Right atrium auricular region (tissue), 2 donors: ENCODE results near the gene TXNRD1. TPM values are rescaled to one million over a fixed set of nuclear protein-coding genes. Genes with fewer than 3 reads are reported as not detected.
A peak's percentile ranks its signal among the peaks of the same experiment; 100 is the strongest.

Experiments used
- DNase-seq: peaks from one replicate; pipeline ENCODE4 v3.0.0-alpha.2; 2019; ENCODE audit warnings: low spot score
- H3K27ac ChIP-seq, 2 donors: fragments of 200-600 bp; sonication (generic); 1 replicate in 1 of 2; 2 replicates in 1 of 2; pipeline ENCODE4 v1.5.1; 2016 to 2019
- H3K27me3 ChIP-seq, 2 donors: fragments of 200-600 bp; sonication (generic); one replicate each; pipeline versions ENCODE4 v1.5.1 to v1.6.0; 2017 to 2019
- H3K36me3 ChIP-seq: fragments of 200-600 bp; sonication (generic); one replicate; pipeline ENCODE4 v1.5.1; 2016
- H3K4me1 ChIP-seq, 2 donors: fragments of 200-600 bp; sonication (generic); one replicate each; pipeline versions ENCODE4 v1.5.1 to v1.6.0; 2017 to 2019
- H3K4me3 ChIP-seq, 2 donors: fragments of 200-600 bp; sonication (generic); 1 replicate in 1 of 2; 2 replicates in 1 of 2; pipeline ENCODE4 v1.5.1; 2017 to 2019; ENCODE audit warnings: mild to moderate bottlenecking in 1 of 2, moderate library complexity in 1 of 2
- H3K9me3 ChIP-seq, 2 donors: fragments of 200-600 bp; sonication (generic); one replicate each; pipeline ENCODE4 v1.5.1; 2019
- total RNA-seq, 2 donors: library from RNA; depleted of rRNA; stranded (reverse); fragments of >200 nt; gene quantifications; one replicate each; pipeline ENCODE4 v1.1.0, GENCODE V29; 2016
- TF ChIP-seq, protein P1 (sequence below), 2 donors: fragments of 200-600 bp; sonication (generic); IDR thresholded peaks; one replicate each; pipeline ENCODE4 v1.5.1; 2019; ENCODE audit warnings: antibody characterized with exemption in 2 of 2

Gene TXNRD1
- total RNA-seq, 2 donors from 2014 or later, result 191 to 286 TPM

DNA sequence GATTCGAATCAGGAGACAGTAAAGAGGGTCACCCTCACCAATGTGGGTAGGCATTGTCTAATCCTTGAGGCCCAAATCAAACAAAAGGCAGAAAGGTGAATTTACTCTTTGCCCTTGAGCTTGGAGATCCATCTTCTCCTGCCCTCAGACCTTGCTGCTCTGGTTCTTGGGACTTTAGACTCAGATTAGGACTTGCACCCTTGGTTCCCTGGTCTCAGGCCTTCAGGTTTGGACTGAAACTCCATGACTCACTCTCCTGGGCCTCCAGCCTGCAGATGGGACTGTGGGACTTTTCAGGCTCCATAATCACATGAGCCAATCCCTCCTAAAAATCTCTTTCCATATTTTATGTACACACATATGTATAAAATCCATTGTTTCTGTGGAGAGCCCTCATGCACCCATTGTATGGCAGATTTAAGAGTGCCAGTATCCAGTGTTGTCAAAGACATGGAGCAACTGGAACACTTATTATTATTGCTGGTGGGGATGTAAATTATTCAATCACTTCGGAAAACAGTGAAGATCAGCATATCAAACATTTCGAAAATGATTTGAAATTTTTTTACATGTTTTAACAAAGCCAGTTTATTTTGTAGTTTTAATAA is 136.6 kb downstream of the TXNRD1 start:
- H3K4me3 ChIP-seq, result no peak overlapping the region
- no peaks in the 10 kb centered on the region for H3K9me3 ChIP-seq
- TF ChIP-seq, protein P1, sequence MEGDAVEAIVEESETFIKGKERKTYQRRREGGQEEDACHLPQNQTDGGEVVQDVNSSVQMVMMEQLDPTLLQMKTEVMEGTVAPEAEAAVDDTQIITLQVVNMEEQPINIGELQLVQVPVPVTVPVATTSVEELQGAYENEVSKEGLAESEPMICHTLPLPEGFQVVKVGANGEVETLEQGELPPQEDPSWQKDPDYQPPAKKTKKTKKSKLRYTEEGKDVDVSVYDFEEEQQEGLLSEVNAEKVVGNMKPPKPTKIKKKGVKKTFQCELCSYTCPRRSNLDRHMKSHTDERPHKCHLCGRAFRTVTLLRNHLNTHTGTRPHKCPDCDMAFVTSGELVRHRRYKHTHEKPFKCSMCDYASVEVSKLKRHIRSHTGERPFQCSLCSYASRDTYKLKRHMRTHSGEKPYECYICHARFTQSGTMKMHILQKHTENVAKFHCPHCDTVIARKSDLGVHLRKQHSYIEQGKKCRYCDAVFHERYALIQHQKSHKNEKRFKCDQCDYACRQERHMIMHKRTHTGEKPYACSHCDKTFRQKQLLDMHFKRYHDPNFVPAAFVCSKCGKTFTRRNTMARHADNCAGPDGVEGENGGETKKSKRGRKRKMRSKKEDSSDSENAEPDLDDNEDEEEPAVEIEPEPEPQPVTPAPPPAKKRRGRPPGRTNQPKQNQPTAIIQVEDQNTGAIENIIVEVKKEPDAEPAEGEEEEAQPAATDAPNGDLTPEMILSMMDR (IDR thresholded peaks at IDR 0.05), result no peak
- DNase-seq, result peak; percentile 55
- no peaks in the 10 kb centered on the region for H3K27me3 ChIP-seq
- peaks cover 0 to 6% of the 10 kb centered on the region in 2 donors for H3K4me1 ChIP-seq
- H3K27ac ChIP-seq, result no peak overlapping the region
- peaks cover 79% of the 10 kb centered on the region for H3K36me3 ChIP-seq

DNA sequence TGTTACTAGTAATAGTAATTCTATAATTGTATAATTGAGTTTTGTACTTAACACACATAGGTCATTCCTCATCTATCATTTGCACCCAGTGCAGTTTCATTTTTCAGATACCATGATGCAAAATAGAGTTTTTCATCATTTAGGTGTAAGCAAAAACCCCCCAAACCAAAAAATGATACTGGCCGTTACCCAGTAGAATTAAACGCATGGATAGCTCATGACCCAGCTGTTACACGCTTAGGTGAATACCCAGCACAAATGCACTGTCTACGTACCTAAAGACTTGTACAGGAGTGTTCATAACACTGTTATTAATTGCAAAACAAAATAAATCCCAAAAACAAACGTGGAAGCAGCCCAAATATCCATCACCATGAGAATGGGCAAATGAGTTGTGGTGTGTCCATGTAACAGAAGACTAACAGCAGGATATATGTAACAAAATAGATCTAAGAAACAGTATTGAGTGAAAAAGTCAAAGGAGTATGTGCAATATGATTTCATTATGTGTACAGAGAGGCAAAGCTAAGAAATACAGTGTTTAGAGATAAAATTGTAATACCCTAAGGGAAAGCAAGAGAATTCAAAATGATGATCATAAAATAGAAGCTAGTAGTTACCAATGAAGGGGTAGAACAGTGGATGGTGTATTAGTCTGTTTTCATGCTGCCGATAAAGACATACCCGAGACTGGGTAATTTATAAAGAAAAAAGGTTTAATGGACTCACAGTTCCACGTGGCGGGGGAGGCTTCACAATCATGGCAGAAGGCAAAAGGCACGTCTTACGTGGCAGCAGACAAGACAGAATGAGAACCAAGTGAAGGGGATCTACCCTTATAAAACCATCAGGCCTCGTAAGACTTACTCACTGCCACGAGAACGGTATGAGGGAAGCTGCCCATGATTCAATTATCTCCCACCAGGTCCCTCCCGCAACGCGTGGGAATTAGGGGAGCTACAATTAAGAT is 137.7 kb downstream of the TXNRD1 start:
- Histone ChIP-seq H3K4me3 (no peak overlapping the region), H3K27ac (no peak overlapping the region), H3K4me1 (peaks cover 0 to 6% of the 10 kb centered on the region in 2 donors), H3K27me3 (no peaks in the 10 kb centered on the region), H3K36me3 (peaks cover 69% of the 10 kb centered on the region), H3K9me3 (no peaks in the 10 kb centered on the region)
- no peak for DNase-seq
- TF ChIP-seq, protein P1 (IDR thresholded peaks at IDR 0.05), result no peak

DNA sequence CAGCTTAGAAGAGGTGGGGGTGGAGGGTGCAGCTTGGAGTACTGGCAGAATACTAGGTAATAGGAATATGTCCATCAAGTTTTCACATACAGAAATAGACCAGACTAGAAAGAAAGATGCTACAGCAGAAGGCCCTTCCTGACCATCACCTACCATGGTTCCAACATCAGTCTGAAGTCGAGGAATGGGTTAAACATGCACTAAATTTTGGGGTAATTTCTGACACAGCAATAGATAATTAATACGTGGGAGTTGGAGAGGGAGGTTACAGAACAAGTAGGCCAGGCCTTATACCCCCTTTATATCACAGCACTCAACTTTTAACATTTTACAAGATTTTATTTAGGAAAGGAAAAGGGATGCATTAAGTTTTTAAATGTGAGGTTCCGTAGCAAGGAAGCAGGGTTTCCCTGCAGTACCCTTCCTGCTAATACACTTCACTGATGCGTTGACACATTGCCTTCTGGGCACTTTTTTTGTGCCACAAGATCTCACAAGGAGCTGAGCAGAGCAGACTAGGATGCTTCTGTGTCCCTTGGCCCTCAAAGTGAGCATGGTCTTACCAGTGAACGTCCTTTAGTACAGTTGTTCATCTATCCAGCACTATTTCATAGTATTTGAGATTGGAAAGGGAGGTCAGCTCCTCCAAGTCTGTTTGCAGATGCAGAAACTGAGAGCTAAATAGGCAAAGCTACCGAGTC is 138.7 kb downstream of the TXNRD1 start:
- Histone ChIP-seq H3K27ac (no peak overlapping the region), H3K36me3 (peaks cover 58% of the 10 kb centered on the region), H3K4me3 (no peak overlapping the region), H3K4me1 (peaks cover 0 to 6% of the 10 kb centered on the region in 2 donors), H3K27me3 (no peaks in the 10 kb centered on the region), H3K9me3 (no peaks in the 10 kb centered on the region)
- TF ChIP-seq, protein P1 (IDR thresholded peaks at IDR 0.05), result no peak
- peak; percentile 40 for DNase-seq

DNA sequence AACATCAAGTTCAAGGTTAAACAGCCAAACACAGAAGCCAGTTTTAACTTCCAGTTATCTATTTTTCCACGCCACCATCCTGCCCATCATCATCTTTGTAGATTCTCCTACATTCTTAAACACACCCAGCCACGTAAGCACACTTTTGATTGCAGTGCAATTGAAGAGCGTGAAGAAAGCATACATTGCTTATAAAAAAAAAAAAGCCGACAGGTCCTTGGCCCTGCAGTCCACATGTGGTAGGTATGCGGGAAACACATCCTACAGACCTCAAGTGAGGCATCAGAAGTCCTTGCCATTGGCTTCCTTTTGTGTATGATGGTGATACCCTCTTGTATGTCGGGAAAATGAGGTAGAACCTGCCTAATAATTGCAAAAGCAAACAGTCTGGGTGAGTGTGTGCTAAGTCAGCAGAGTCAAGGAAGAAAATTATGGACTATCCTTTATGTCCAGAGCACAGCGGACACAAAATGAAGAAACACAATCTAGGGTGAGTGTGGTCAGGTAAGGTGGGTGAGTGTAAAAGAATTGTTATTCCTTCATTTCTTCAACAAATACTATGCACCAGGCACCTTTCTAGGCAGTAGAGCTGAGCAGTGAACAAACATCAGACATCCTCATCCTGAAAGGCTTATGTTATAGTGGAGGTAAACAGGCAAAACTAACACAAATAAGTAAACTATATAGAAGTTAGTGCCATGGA is 139.4 kb downstream of the TXNRD1 start:
- Histone ChIP-seq H3K4me1 (peaks cover 0 to 6% of the 10 kb centered on the region in 2 donors), H3K27ac (no peak overlapping the region), H3K27me3 (no peaks in the 10 kb centered on the region), H3K36me3 (peaks cover 51% of the 10 kb centered on the region), H3K4me3 (no peak overlapping the region), H3K9me3 (peaks cover 0 to 2% of the 10 kb centered on the region in 2 donors)
- peak; percentile 13 for DNase-seq
- TF ChIP-seq, protein P1 (IDR thresholded peaks at IDR 0.05), result no peak

DNA sequence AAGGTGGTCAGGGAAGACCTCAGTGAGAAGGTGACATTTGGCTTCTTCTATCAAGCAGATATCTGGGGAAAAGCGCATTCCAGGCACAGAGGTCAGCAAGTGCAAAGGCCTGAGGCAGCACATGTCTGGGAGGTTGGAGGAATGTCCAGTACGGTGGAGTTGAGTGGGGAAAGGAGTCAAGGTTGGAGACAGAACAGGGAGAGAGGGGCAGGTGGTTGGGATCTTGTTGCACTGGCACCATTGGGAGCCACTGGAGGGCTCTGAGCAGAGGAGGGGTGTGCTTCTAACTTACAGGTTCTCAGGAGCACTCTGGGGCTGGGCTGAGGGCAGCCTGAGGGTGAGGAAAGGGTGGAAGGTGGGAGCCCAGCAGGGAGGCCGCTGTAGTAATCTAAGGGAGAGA is 140.1 kb downstream of the TXNRD1 start:
- peaks cover 45% of the 10 kb centered on the region for H3K36me3 ChIP-seq
- H3K27ac ChIP-seq, result no peak overlapping the region

More for the DNA sequence above, 140.1 kb downstream of the TXNRD1 start:
- peak; percentile 56 for DNase-seq
- Histone ChIP-seq H3K4me1 (peaks cover 0 to 6% of the 10 kb centered on the region in 2 donors), H3K4me3 (no peak overlapping the region), H3K27me3 (no peaks in the 10 kb centered on the region), H3K9me3 (peaks cover 0 to 8% of the 10 kb centered on the region in 2 donors)
- TF ChIP-seq, protein P1 (IDR thresholded peaks at IDR 0.05), result no peak
